Lower leg skin (tissue), 4 donors: ENCODE measurements around the gene ATP1B1. TPM values are rescaled to one million over a fixed set of nuclear protein-coding genes. Genes with fewer than 3 reads are reported as not detected.
"Not testable (repeated sequence)": the region's sequence is repeated elsewhere in the genome, so short reads cannot be mapped to it uniquely, and the experiment has no call there.

Experiments used
- DNase-seq, 2 donors: peaks; one replicate each; pipeline ENCODE4 v3.0.0-alpha.2; 2019; ENCODE audit warnings: low spot score in 2 of 2
- H3K4me3 ChIP-seq: fragments of 200-600 bp; sonication (generic); 2 replicates; pipeline ENCODE4 v1.5.1; 2017; ENCODE audit warnings: mild to moderate bottlenecking, low read depth; ENCODE audit not compliant: poor library complexity, severe bottlenecking
- CTCF ChIP-seq, 3 donors: fragments of 450-650 bp; IDR thresholded peaks; one replicate each; pipeline ENCODE4 v1.5.1; 2016; ENCODE audit warnings: antibody characterized with exemption in 3 of 3, mild to moderate bottlenecking in 3 of 3, moderate library complexity in 2 of 3
- POLR2A ChIP-seq, 2 donors: fragments of 450-650 bp; IDR thresholded peaks; one replicate each; pipeline ENCODE4 v1.6.1; 2016 to 2017; ENCODE audit warnings: antibody characterized with exemption in 2 of 2, mild to moderate bottlenecking in 1 of 2, moderate library complexity in 1 of 2
- WGBS, 2 donors: methylation state at CpG; one replicate each; pipeline ENCODE4 v1.1.5; 2018; 5-methylcytosine and 5-hydroxymethylcytosine counted together
- intact Hi-C: fragments of 100-400 bp; cut with DNase I; formaldehyde crosslinking; loops from one replicate; pipeline ENCODE4 v1.15.0; 2023; ENCODE audit warnings: low total_unique reads
- total RNA-seq, 4 donors: library from RNA; depleted of rRNA; stranded (reverse); fragments of >200 nt; gene quantifications; one replicate each; pipeline ENCODE4 v1.1.0, GENCODE V29; 2016

The ATP1B1 gene
- total RNA-seq, 4 donors from 2014 or later, result 35.3 to 213 (median 122) TPM

- no peak overlapping the region for H3K4me3 ChIP-seq
- 73 to 86% methylated on average over 3 of the region's 3 CpGs for WGBS, 2 donors
- no peak for DNase-seq
- intact Hi-C loops, result no loop called here
- TF ChIP-seq CTCF (IDR thresholded peaks at IDR 0.05), result no peak
- no peak for TF ChIP-seq POLR2A (IDR thresholded peaks at IDR 0.05)
These were observed 54.5 kb downstream of the ATP1B1 start for GRCh38 chr1:169160845-169161495.

- intact Hi-C loops, result no loop called here
- H3K4me3 ChIP-seq, result no peak overlapping the region
- no peak for DNase-seq
- 89% methylated on average over 4 of the region's 4 CpGs for WGBS, 2 donors
- TF ChIP-seq CTCF (IDR thresholded peaks at IDR 0.05), result no peak
- no peak for TF ChIP-seq POLR2A (IDR thresholded peaks at IDR 0.05)
These were observed 55.2 kb downstream of the ATP1B1 start for GRCh38 chr1:169161496-169162194.

- 71 to 82% methylated on average over 5 of the region's 5 CpGs for WGBS, 2 donors
- DNase-seq, result no peak
- TF ChIP-seq CTCF (IDR thresholded peaks at IDR 0.05) (no peak), POLR2A (IDR thresholded peaks at IDR 0.05) (no peak)
- intact Hi-C loops, result no loop called here
- H3K4me3 ChIP-seq, result no peak overlapping the region
These were observed 56.6 kb downstream of the ATP1B1 start for GRCh38 chr1:169163059-169163458.

GRCh38 chr1:169175461-169175860 lies 69.0 kb downstream of the ATP1B1 start:
- intact Hi-C loops, result no loop called here
- WGBS, 2 donors, result 62 to 73% methylated on average over 2 of the region's 2 CpGs
- DNase-seq, result no peak
- TF ChIP-seq POLR2A (IDR thresholded peaks at IDR 0.05), result no peak
- no peak overlapping the region for H3K4me3 ChIP-seq

- WGBS, 2 donors, result 94 to 98% methylated on average over 3 of the region's 3 CpGs
- intact Hi-C loops, DNase-seq, H3K4me3 ChIP-seq: not testable (repeated sequence)
These were observed 72.9 kb downstream of the ATP1B1 start for GRCh38 chr1:169179431-169179830.

- 90 to 95% methylated on average over 3 of the region's 3 CpGs for WGBS, 2 donors
- intact Hi-C loops, result no loop called here
- DNase-seq, result no peak
- no peak for TF ChIP-seq CTCF (IDR thresholded peaks at IDR 0.05)
- TF ChIP-seq POLR2A (IDR thresholded peaks at IDR 0.05), result no peak
- H3K4me3 ChIP-seq, result no peak overlapping the region
These were observed 73.7 kb downstream of the ATP1B1 start for GRCh38 chr1:169180174-169180573.
